ENCODE results near the gene NR2F1.

- no peak for TF ChIP-seq POLR2A (IDR thresholded peaks at IDR 0.05)
- TF ChIP-seq CTCF (IDR thresholded peaks at IDR 0.05 in 8 of 11, conservative IDR thresholded peaks at IDR 0.05 in 3 of 11), result no peak
- TF ChIP-seq POLR2AphosphoS5 (IDR thresholded peaks at IDR 0.05), result no peak
These were observed 6.3 kb downstream of the NR2F1 start for GRCh38 chr5:93589152-93589828.
